ENCODE data around the gene MTSS2. TPM values are rescaled to one million over a fixed set of nuclear protein-coding genes. Genes with fewer than 3 reads are reported as not detected.

The MTSS2 gene
- total and polyA plus RNA-seq, 2 of the 8 experiments (the other 6 are each of a cell fraction or from before 2014, with no cell fraction given), result 23.3 to 36.7 TPM

DNA sequence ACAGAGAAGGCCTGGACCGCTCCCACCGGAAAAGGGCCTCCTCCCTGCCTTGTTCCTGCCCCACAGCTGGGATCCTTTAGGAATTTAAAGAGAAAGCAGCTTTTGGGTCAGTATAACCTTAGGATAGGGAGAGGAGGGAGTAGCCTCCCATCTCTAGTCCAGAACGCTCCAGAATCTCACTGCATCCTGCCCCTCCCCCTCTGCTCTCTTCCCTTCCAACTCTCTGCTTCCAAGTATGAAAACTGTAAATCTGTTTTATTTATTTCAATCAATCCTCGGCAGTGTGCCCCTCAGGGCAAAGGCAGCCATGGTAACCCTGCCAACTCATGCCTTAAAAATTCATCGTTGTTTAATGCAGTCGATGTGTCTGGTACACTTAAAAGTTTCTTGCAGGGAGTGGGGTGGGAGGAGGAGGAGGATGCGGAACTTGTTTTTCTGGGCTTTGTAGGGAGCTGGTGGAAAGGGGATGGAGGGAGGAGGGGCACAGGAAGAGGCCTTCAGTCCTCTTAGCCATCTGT lies 21.2 kb upstream of the MTSS2 start:
- H3K9ac ChIP-seq (replicated peaks in 1 of 4; ENCODE audit: extremely low read depth in 1 of 4, low read depth in 3 of 4, low read length in 3 of 4), result no peak overlapping the region
- H3K27ac ChIP-seq (ENCODE audit: low read depth, low read length), result no peak overlapping the region
- H3K56ac ChIP-seq (replicated peaks; ENCODE audit: insufficient read length, low read depth, low read length), result no peak overlapping the region
- H2BK12ac ChIP-seq (ENCODE audit: low read depth, low read length), result 0 out of 2 replicates have a peak overlapping the region, but pooled peaks have one; percentile 27
- H2AFZ ChIP-seq (ENCODE audit: low read length), result no peak overlapping the region
- H3K79me1 ChIP-seq (ENCODE audit: low read depth, low read length), result peaks cover 2% of the 10 kb centered on the region; the same call in 1 of the 2 replicates
- H2BK5ac ChIP-seq (ENCODE audit: low read depth, low read length), result no peak overlapping the region
- no peak overlapping the region for H4K5ac ChIP-seq (ENCODE audit: insufficient read length, low read depth, low read length)
- H3K4me1 ChIP-seq (replicated peaks in 1 of 4; ENCODE audit: control insufficient read depth in 3 of 4, insufficient read depth in 4 of 4, low read length in 3 of 4), result peaks cover 0 to 22% (median 15%) of the 10 kb centered on the region in 4 experiments; a peak in 5 of 7 replicates
- no peak overlapping the region for H3K4ac ChIP-seq (replicated peaks; ENCODE audit: insufficient read length, low read depth, low read length)
- H2BK15ac ChIP-seq (ENCODE audit: low read length), result no peak overlapping the region
- ChIA-PET CTCF (ENCODE audit: partially characterized antibody) (interaction anchor here (0.8 to 4.0 kb wide), 4 partner anchors 26 to 63 kb away, joined by 3 to 18 read pairs (median 4); no protein-coding TSS in a partner anchor), POLR2A (ENCODE audit: partially characterized antibody) (interaction anchor here (1.2 to 1.3 kb wide), 2 partner anchors 9 to 14 kb away, joined by 3 to 4 read pairs; no protein-coding TSS in a partner anchor)
- no peaks in the 10 kb centered on the region for H3K9me3 ChIP-seq (ENCODE audit: insufficient read depth in 2 of 2, low read depth in 1 of 2, low read length in 1 of 2)
- H4K91ac ChIP-seq (replicated peaks; ENCODE audit: insufficient read length, low read length), result no peak overlapping the region
- no peak for FAIRE-seq
- H4K8ac ChIP-seq (ENCODE audit: extremely low read depth, insufficient read depth, low read length), result no peak overlapping the region
- H3K4me3 ChIP-seq (ENCODE audit: extremely low read depth in 1 of 4, insufficient read depth in 2 of 4, low read depth in 3 of 4, low read length in 4 of 4), result no peak overlapping the region
- H2AK5ac ChIP-seq (ENCODE audit: low read depth, low read length), result no peak overlapping the region
- H3K4me2 ChIP-seq (ENCODE audit: insufficient read depth in 1 of 2, low read depth in 2 of 2, low read length in 2 of 2), result no peak overlapping the region
- no peak for DNase-seq (ENCODE audit: low read depth in 1 of 2, low spot score in 2 of 2)
- no peak overlapping the region for H3K23ac ChIP-seq (ENCODE audit: insufficient read length)
- peaks cover 0 to 6% of the 10 kb centered on the region in 2 experiments for H4K20me1 ChIP-seq (replicated peaks in 1 of 2; ENCODE audit: control insufficient read depth in 1 of 2, insufficient read depth in 2 of 2, low read length in 2 of 2)
- H3K79me2 ChIP-seq (ENCODE audit: control insufficient read depth in 1 of 2, insufficient read depth in 2 of 2, low read length in 2 of 2), result no peaks in the 10 kb centered on the region
- no peaks in the 10 kb centered on the region for H3K27me3 ChIP-seq (replicated peaks in 1 of 4; ENCODE audit: control insufficient read depth in 3 of 4, extremely low read depth in 1 of 4, insufficient read depth in 3 of 4, low read length in 3 of 4)
- no peak overlapping the region for H3K14ac ChIP-seq (ENCODE audit: insufficient read length)
- H2BK20ac ChIP-seq (ENCODE audit: low read length), result no peak overlapping the region
- WGBS, 2 experiments (ENCODE audit: extremely low coverage in 1 of 2, insufficient coverage in 1 of 2, insufficient read length in 1 of 2, insufficient replicate concordance in 2 of 2, low coverage in 1 of 2, low lambda C conversion rate in 2 of 2, missing lambda C conversion rate in 1 of 2), result 88% methylated on average over 6 of the region's 7 CpGs; no CpG with 5 or more reads in 1 of the 2 experiments
- no peak overlapping the region for H2BK120ac ChIP-seq (replicated peaks; ENCODE audit: low read depth, low read length)
- no peaks in the 10 kb centered on the region for H3K23me2 ChIP-seq (ENCODE audit: low read depth, low read length)
- H3K18ac ChIP-seq (ENCODE audit: extremely low read depth, low read length), result 0 out of 2 replicates have a peak overlapping the region, but pooled peaks have one; percentile 7
- no peaks in the 10 kb centered on the region; a peak in 1 of 8 replicates for H3K36me3 ChIP-seq (ENCODE audit: control insufficient read depth in 2 of 4, insufficient read depth in 4 of 4, low read length in 3 of 4)
- TF ChIP-seq EGR1 (IDR thresholded peaks at IDR 0.05; ENCODE audit: borderline replicate concordance, low read depth, low read length) (no peak), TEAD4 (IDR thresholded peaks at IDR 0.05; ENCODE audit: low read depth, low read length) (no peak), POLR2AphosphoS5 (IDR thresholded peaks at IDR 0.05; ENCODE audit: low read depth, low read length) (no peak), CBX5 (IDR thresholded peaks at IDR 0.05; ENCODE audit: low read depth, low read length) (no peak), HDAC6 (IDR thresholded peaks at IDR 0.05; ENCODE audit: low read depth, low read length) (no peak), ASH2L (IDR thresholded peaks at IDR 0.05; ENCODE audit: low read length) (no peak), RAD21 (IDR thresholded peaks at IDR 0.05 in 1 of 2, conservative IDR thresholded peaks at IDR 0.05 in 1 of 2; ENCODE audit: low read depth in 2 of 2, low read length in 2 of 2) (no peak), SP2 (IDR thresholded peaks at IDR 0.05; ENCODE audit: low read length) (no peak), EZH2 (IDR thresholded peaks at IDR 0.05; ENCODE audit: low read depth, low read length, severe bottlenecking) (no peak), NANOG (IDR thresholded peaks at IDR 0.05; ENCODE audit: insufficient read depth, low read depth, low read length, poor library complexity, severe bottlenecking) (no peak)

Data from H1 (cell line).